ENCODE results near the gene PLCB1.

DNA sequence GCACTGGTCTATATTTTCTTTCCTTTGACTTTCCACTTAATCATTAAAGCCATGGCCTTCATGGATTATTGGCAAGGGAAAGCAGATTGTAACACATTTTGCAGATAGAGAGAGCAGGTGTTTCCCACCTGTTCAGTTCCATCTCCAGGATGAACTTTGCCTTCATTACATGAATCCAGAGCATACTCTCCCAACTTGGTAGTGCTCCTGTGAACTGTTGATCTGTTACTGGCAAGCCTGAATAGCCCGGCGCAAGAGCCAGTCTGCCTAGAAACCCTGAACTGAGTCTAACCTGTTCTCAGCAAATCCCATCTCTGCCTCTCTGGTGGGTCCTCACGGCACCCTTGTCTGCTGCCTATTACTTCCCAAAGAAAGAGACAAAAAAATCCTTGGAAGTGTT lies 210.3 kb downstream of the PLCB1 start:
- no peak for TF ChIP-seq POLR2A (IDR thresholded peaks at IDR 0.05; ENCODE audit: low read length)
- no peak for TF ChIP-seq GATA1 (IDR thresholded peaks at IDR 0.05; ENCODE audit: low read depth, low read length)
